GM12801 (cell line): Measurements from ENCODE around the gene COX11.

Experiments used
- TF ChIP-seq, protein P1 (sequence below): IDR thresholded peaks from one replicate; pipeline ENCODE4 v1.5.1; 2011; ENCODE audit warnings: control low read depth; ENCODE audit not compliant: insufficient read length; ENCODE audit errors: extremely low read depth

COX11 gene

DNA sequence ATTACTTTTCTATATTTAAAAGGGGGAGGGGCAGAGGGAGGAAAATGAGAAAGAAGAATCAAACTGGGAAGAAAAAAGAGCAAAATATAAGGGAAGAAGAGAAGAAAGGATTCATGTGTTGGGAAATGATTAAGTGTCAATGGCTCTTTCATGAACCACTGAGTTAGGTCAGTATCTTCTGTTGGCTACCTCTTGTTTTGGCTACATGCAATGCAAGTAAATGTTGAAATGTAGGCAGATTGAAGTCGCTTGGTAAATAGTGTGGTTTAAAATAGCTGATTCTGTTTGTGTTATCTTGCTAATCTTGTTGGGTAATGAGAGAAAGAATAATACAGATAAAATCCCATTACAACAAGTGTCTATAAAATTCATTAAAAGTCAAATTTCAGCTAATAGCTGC is 27.2 kb downstream of the COX11 start:
- TF ChIP-seq, protein P1, sequence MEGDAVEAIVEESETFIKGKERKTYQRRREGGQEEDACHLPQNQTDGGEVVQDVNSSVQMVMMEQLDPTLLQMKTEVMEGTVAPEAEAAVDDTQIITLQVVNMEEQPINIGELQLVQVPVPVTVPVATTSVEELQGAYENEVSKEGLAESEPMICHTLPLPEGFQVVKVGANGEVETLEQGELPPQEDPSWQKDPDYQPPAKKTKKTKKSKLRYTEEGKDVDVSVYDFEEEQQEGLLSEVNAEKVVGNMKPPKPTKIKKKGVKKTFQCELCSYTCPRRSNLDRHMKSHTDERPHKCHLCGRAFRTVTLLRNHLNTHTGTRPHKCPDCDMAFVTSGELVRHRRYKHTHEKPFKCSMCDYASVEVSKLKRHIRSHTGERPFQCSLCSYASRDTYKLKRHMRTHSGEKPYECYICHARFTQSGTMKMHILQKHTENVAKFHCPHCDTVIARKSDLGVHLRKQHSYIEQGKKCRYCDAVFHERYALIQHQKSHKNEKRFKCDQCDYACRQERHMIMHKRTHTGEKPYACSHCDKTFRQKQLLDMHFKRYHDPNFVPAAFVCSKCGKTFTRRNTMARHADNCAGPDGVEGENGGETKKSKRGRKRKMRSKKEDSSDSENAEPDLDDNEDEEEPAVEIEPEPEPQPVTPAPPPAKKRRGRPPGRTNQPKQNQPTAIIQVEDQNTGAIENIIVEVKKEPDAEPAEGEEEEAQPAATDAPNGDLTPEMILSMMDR, result no peak

DNA sequence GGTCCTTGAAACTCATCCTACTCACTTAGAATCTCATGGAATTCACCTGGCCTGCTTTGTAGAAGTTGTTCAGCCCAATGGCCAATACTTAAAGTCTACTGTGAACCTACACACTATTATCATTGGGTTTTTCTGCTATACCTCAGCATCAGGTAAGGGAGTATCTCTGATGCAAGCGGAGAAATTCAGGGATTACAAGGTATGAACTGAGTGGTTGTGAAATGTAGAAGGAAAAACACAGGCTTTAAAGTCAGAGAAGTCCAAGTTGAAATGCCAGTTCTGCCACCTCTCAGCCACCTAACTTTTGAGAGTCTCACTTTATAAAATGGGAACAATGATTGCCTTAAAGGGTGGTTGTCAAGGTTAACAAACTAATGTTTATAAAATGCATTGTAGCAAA is 31.0 kb downstream of the COX11 start:
- TF ChIP-seq, protein P1, result no peak

DNA sequence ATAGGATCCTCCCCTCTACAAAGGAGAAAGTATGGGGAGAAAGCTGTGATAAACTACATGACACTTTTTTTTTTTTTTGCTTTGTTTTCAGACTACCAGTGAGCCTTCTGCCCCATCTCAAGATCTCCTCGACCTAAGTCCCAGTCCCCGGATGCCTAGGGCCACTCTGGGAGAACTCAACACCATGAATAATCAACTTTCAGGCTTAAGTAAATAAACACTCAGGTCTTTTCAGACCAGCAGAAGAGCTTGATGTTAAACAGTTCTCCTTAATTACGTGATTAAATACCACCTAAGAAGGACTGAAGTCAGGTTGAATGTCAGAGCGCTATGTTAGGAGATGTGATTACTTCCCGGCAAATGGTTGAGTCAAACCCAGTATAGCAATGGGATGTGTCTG is 31.4 kb downstream of the COX11 start:
- TF ChIP-seq, protein P1, result no peak

DNA sequence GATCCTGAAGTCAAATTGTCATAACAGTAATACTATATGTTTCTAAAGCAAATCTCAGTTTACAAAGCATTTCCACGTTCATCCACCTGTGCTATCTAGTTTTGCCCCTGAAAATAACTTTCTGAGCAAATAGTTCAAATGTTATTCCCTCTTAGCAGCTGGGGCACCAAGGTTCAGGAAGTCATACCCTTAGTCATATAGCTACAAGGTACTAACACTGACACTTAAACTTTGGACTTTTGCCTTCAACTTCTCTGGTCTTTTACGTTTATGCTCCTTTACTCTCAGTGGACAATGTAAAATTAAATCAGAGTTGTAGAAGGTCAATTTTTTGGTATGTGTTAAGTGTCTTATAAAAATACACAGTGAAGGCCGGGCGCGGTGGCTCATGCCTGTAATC is 33.0 kb downstream of the COX11 start:
- TF ChIP-seq, protein P1, result no peak

DNA sequence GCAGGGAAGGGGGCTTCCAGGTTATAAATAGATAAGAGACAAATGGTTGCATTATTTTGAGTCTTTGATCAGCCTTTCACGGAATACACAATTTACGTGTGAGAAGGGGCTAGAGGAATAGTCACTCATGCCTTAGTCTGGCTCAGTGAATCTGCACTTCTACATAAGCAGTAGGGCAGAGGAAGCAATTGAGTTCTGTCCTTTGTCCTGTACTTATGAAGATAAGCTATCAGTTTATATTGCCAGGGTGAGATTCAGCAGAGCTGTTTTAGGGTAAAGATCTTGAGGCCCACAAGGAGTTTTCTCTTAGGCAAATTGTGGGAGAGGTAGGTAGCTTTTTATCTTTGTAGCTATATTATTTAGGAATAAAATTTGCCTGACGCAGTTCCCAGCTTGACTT is 34.5 kb downstream of the COX11 start:
- TF ChIP-seq, protein P1, result no peak

DNA sequence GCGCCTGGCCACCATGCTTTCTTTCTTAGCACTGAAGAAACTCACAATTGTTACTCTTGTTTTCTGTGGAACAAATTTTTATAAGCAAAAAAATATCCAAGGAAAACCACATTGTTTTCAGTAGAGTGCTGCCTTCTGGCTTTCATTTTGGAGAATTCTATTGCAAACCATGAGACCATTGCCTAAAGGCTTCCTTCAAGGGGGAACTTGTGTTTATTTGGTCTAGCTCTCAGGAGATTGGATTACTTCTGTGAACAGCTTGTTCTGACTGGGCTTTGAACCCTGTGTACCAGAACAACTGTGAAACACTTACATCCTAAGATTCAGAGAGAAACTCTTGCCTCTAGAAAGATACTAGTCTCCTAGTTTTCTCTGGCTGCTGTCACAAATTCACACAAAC is 35.7 kb downstream of the COX11 start:
- TF ChIP-seq, protein P1, result no peak

DNA sequence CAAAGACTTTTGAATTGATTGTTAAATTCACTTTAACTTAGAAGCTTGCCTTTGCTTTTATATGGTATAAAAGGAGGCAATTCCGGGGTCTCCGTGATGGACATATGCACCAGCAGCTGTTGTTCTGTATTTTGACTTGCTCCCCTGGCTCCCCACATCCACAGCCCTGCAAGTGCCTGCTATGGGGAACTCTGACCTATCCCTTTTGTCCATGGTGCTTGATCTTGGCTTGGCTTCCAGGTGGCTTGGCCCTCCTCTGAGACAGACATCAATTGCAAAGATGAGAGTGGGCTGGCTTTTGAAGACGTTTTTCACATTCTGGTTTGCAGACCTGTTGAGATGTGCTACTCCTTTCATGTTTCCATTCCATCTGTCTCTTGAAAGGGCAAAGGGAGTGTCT is 40.9 kb downstream of the COX11 start:
- TF ChIP-seq, protein P1, result no peak

DNA sequence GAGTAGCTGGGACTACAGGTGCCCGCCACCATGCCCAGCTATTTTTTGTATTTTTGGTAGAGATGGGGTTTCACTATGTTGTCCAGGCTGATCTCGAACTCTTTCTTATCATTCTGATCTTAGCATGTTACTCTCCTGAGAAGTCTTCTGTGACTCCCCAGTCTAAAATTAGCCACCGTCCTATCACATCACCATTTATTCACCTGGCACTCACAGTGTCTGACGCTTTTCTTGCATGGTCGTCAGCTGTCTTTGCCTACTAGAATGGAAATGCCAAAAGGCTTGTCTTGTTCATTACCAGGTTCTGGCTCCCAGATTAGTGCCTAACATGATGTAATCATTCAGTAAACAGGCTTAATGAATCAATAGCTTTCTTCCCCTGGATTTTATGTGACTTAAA is 44.0 kb downstream of the COX11 start:
- TF ChIP-seq, protein P1, result no peak
